GM12874 (cell line): ENCODE data around the gene BLCAP.

ENCODE experiments used
- CTCF ChIP-seq: IDR thresholded peaks from 2 replicates; pipeline ENCODE4 v1.5.1; 2011; ENCODE audit warnings: low read depth, mild to moderate bottlenecking, control low read depth, low read length, moderate library complexity; ENCODE audit not compliant: insufficient read depth

The BLCAP gene

GRCh38 chr20:37562695-37563480, 35.2 kb upstream of the BLCAP start:
- no peak for TF ChIP-seq CTCF

GRCh38 chr20:37560629-37561028, 33.0 kb upstream of the BLCAP start:
- TF ChIP-seq CTCF: no peak

GRCh38 chr20:37559312-37560027, 31.8 kb upstream of the BLCAP start:
- TF ChIP-seq CTCF: no peak

GRCh38 chr20:37558779-37559178, 31.1 kb upstream of the BLCAP start:
- TF ChIP-seq CTCF: no peak

GRCh38 chr20:37558306-37558705, 30.6 kb upstream of the BLCAP start:
- no peak for TF ChIP-seq CTCF

GRCh38 chr20:37556538-37556937, 28.9 kb upstream of the BLCAP start:
- TF ChIP-seq CTCF: no peak

GRCh38 chr20:37552415-37552814, 24.7 kb upstream of the BLCAP start:
- TF ChIP-seq CTCF: no peak
